Upper lobe of right lung (tissue), 1 donor: ENCODE results near the gene SUMO1. TPM values are rescaled to one million over a fixed set of nuclear protein-coding genes. Genes with fewer than 3 reads are reported as not detected.

Source experiments
- ATAC-seq: fragments of 200-7000 bp; cut with Tn5 transposase; one replicate; pipeline ENCODE4 v1.9.1; 2020; ENCODE audit warnings: mild to moderate bottlenecking, moderate library complexity
- DNase-seq: peaks from one replicate; pipeline ENCODE4 v3.0.0-alpha.2; 2020
- H3K27ac ChIP-seq: fragments of 200-600 bp; one replicate; pipeline ENCODE4 v1.8.0; 2022
- H3K27me3 ChIP-seq: fragments of 200-600 bp; one replicate; pipeline ENCODE4 v1.8.0; 2022; ENCODE audit warnings: mild to moderate bottlenecking
- H3K36me3 ChIP-seq: fragments of 200-600 bp; one replicate; pipeline ENCODE4 v1.8.0; 2022
- H3K4me1 ChIP-seq: fragments of 200-600 bp; one replicate; pipeline ENCODE4 v1.8.0; 2022
- H3K4me3 ChIP-seq: fragments of 200-600 bp; one replicate; pipeline ENCODE4 v1.8.0; 2022; ENCODE audit warnings: mild to moderate bottlenecking
- H3K9me3 ChIP-seq: fragments of 200-600 bp; one replicate; pipeline ENCODE4 v1.8.0; 2022
- intact Hi-C: fragments of 100-400 bp; cut with DNase I; formaldehyde crosslinking; loops from one replicate; pipeline ENCODE4 v1.11.0; 2022
- total RNA-seq: library from RNA; stranded (reverse); fragmentation: NEBNext Ultra II Directional; extraction: Animal tissue kit (Norgen Biotek cat#: 25700); gene quantifications from one replicate; pipeline ENCODE4 v1.2.1, GENCODE V29; 2021
- TF ChIP-seq, protein P1 (sequence below): fragments of 200-600 bp; IDR thresholded peaks from one replicate; pipeline ENCODE4 v1.8.0; 2022; ENCODE audit warnings: antibody characterized with exemption
- donor health status: DM: no; HTN: yes; CAD: no; lungs with severe emphysema.

The SUMO1 gene
- total RNA-seq, 1 donor from 2014 or later, result 75.6 TPM

DNA sequence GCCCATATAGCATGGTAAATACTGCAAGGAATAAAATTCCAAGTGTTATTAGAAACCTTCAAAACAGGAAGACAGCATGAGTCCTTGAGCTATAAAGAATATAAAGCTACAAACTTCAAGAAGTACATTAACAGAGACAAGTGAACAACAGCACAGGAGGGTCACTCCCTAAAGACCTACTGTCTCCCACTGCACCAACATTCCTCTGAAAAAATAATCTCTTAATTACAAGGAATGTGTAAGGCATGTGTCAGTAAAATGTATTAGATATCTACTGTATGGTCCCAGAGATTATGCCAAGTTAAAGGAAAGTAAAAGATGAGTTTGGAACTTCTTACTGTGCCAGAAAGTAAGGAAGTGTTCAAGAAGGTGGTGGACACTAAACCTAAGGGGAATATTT is 29.9 kb downstream of the SUMO1 start:
- DNase-seq (no peak), ATAC-seq (no peak)
- Histone ChIP-seq H3K36me3 (peaks cover 75% of the 10 kb centered on the region), H3K4me3 (no peak overlapping the region), H3K27me3 (no peaks in the 10 kb centered on the region), H3K9me3 (no peaks in the 10 kb centered on the region), H3K4me1 (no peaks in the 10 kb centered on the region), H3K27ac (no peak overlapping the region)
- TF ChIP-seq, protein P1, sequence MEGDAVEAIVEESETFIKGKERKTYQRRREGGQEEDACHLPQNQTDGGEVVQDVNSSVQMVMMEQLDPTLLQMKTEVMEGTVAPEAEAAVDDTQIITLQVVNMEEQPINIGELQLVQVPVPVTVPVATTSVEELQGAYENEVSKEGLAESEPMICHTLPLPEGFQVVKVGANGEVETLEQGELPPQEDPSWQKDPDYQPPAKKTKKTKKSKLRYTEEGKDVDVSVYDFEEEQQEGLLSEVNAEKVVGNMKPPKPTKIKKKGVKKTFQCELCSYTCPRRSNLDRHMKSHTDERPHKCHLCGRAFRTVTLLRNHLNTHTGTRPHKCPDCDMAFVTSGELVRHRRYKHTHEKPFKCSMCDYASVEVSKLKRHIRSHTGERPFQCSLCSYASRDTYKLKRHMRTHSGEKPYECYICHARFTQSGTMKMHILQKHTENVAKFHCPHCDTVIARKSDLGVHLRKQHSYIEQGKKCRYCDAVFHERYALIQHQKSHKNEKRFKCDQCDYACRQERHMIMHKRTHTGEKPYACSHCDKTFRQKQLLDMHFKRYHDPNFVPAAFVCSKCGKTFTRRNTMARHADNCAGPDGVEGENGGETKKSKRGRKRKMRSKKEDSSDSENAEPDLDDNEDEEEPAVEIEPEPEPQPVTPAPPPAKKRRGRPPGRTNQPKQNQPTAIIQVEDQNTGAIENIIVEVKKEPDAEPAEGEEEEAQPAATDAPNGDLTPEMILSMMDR, result no peak
- intact Hi-C loops, result no loop called here

DNA sequence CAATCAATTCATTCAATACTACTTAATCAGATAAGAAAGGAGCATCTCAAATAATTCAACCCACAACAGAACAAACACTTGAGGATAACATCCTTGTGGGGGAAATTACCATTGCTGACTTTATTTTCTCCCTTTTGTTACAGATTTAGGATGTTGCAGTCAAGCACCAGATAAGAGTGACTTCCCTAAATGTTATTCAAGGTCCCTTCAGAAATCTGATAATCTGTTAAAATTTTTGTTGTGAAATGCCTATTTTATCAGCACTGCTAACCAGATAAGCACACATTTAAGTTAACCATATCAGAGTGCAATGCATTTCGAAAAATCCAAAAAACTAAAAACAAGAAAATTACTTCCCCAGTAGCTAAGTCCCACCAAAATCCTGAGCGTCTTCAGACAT is 33.5 kb downstream of the SUMO1 start:
- intact Hi-C loops, result no loop called here
- no peaks in the 10 kb centered on the region for H3K4me1 ChIP-seq
- peaks cover 41% of the 10 kb centered on the region for H3K36me3 ChIP-seq
- no peak overlapping the region for H3K27ac ChIP-seq
- H3K9me3 ChIP-seq, result no peaks in the 10 kb centered on the region
- no peak overlapping the region for H3K4me3 ChIP-seq
- no peaks in the 10 kb centered on the region for H3K27me3 ChIP-seq
- no peak for DNase-seq
- ATAC-seq, result no peak
- TF ChIP-seq, protein P1, result no peak

DNA sequence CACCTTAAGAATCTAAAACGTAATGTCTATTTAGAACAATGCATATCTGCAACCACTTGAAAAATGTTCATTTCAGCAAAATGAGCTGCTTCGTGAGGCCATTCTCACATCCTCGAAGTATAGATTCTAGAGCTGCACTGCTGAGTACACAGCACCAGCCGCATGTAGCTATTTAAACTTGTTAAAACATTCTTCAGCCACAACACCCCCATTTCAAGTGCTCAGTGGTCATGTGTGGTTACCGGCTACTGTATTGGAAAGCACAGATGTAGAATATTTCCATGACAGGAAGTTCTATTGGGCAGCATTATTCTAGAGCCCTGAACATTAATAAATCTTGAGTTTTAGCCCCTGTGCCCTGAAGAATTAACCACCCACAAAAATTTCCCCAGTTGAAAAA is 35.0 kb downstream of the SUMO1 start:
- ATAC-seq (no peak), DNase-seq (no peak)
- no peak overlapping the region for H3K27ac ChIP-seq
- TF ChIP-seq, protein P1, result no peak
- no peaks in the 10 kb centered on the region for H3K4me1 ChIP-seq
- H3K36me3 ChIP-seq, result peaks cover 26% of the 10 kb centered on the region
- no peaks in the 10 kb centered on the region for H3K9me3 ChIP-seq
- no peak overlapping the region for H3K4me3 ChIP-seq
- intact Hi-C loops, result no loop called here
- no peaks in the 10 kb centered on the region for H3K27me3 ChIP-seq

DNA sequence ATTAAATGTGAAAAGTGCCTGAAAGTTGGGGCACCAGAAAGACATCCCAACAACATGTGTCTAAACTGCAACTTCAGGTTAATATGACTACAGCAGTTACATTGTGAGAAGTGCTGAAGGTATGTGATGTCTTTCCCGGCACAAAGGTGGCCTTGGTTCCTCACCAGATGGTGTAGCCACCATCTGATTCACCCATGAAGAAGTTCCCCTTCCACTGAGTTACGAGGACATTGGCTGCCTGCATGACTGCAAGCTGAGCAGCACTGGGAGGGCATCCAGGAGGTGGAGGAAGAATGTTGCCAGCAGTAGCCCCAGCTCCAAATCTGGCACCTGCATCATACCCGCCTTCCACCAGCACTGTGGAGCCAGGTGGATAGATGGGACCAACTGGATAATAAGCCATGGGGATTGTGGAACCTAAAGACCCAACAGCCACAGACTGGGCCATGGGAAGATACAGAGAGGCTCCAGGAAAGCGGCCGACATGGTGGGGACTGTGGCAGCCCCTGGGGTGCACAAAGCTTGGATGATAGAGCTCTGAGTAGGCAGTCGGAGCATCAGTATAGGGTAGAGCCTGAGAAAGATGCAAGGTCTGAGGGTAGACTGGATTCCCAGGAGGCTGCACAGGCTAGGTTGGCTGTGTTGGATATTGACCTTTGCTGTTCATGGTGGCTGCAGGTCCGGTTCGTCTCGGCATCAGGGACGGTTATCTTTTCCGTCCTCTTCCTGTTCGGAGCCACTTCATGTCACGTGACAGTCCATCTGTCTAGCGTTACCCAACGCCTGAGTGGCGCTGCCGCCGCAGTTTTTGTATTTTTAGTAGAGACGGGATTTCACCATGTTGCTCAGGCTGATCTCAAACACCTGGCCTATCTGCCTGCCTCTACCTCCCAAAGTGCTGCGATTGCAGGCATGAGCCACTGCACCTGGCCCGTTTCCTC is 36.9 kb downstream of the SUMO1 start:
- intact Hi-C loops, result no loop called here
- ATAC-seq (no peak), DNase-seq (no peak)
- no peak overlapping the region for H3K4me3 ChIP-seq
- no peaks in the 10 kb centered on the region for H3K4me1 ChIP-seq
- H3K36me3 ChIP-seq, result peaks cover 9% of the 10 kb centered on the region
- H3K9me3 ChIP-seq, result no peaks in the 10 kb centered on the region
- H3K27me3 ChIP-seq, result no peaks in the 10 kb centered on the region
- TF ChIP-seq, protein P1, result no peak
- H3K27ac ChIP-seq, result no peak overlapping the region

DNA sequence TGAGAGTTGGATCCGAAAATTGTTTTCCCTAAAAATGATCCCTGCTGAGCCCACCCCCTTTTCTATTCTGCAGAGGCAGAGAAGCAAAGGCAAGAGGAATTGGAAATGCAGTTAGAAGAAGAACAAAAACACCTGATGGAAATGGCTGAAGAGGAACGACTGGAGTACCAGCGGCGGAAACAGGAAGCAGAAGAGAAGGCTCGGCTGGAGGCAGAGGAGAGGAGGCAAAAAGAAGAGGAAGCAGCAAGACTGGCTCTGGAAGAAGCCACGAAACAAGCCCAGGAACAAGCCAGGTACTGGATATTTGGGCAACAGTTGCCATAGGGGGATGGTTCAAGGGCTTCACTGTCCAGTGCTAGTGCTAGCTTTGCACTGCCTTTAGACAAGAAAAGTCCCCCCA is 41.7 kb downstream of the SUMO1 start:
- ATAC-seq, result peak; percentile 39
- intact Hi-C loops, result no loop called here
- no peak overlapping the region for H3K4me3 ChIP-seq

More for the DNA sequence above, 41.7 kb downstream of the SUMO1 start:
- no peaks in the 10 kb centered on the region for H3K9me3 ChIP-seq
- DNase-seq, result no peak
- no peak overlapping the region for H3K27ac ChIP-seq
- TF ChIP-seq, protein P1, result no peak
- no peaks in the 10 kb centered on the region for H3K27me3 ChIP-seq
- H3K36me3 ChIP-seq, result no peaks in the 10 kb centered on the region
- no peaks in the 10 kb centered on the region for H3K4me1 ChIP-seq
